ENCODE results near the gene BATF.

GRCh38 chr14:75484711-75485429, 37.4 kb upstream of the BATF start:
- TF ChIP-seq FOXP2 (optimal IDR thresholded peaks at IDR 0.05; ENCODE audit: borderline replicate concordance, extremely low read depth, extremely low read length, insufficient read depth) (no peak), TAF1 (IDR thresholded peaks at IDR 0.05; ENCODE audit: borderline replicate concordance, insufficient read depth, low read length) (no peak), POLR2AphosphoS5 (IDR thresholded peaks at IDR 0.05; ENCODE audit: low read depth, low read length) (no peak)

Measured in PFSK-1 (cell line).